Measurements from ENCODE around the gene ZMIZ1.

Gene ZMIZ1

GRCh38 chr10:79049931-79050895 is 18.6 kb upstream of the ZMIZ1 start:
- FAIRE-seq (no peak), DNase-seq (ENCODE audit: insufficient read length, low spot score) (no peak)

- DNase-seq (ENCODE audit: insufficient read length, low spot score) (no peak), FAIRE-seq (no peak)
These were observed 17.7 kb upstream of the ZMIZ1 start for GRCh38 chr10:79050896-79051555.

- FAIRE-seq (no peak), DNase-seq (ENCODE audit: insufficient read length, low spot score) (no peak)
These were observed 17.0 kb upstream of the ZMIZ1 start for GRCh38 chr10:79051766-79052165.

- FAIRE-seq = no peak
- DNase-seq (ENCODE audit: insufficient read length, low spot score) = no peak
These were observed 16.3 kb upstream of the ZMIZ1 start for GRCh38 chr10:79052291-79053080.

GRCh38 chr10:79053081-79053434 is 15.7 kb upstream of the ZMIZ1 start:
- DNase-seq (ENCODE audit: insufficient read length, low spot score) (no peak), FAIRE-seq (no peak)

GRCh38 chr10:79053481-79054202 is 15.1 kb upstream of the ZMIZ1 start:
- no peak for DNase-seq (ENCODE audit: insufficient read length, low spot score)
- no peak for FAIRE-seq

GRCh38 chr10:79054203-79055099 is 14.3 kb upstream of the ZMIZ1 start:
- no peak for DNase-seq (ENCODE audit: insufficient read length, low spot score)
- no peak for FAIRE-seq

GRCh38 chr10:79055100-79055782 is 13.5 kb upstream of the ZMIZ1 start:
- FAIRE-seq = no peak
- DNase-seq (ENCODE audit: insufficient read length, low spot score) = no peak

- DNase-seq (ENCODE audit: insufficient read length, low spot score) (no peak), FAIRE-seq (no peak)
These were observed 12.9 kb upstream of the ZMIZ1 start for GRCh38 chr10:79055892-79056291.

- DNase-seq (ENCODE audit: insufficient read length, low spot score) = no peak
- no peak for FAIRE-seq
These were observed 12.4 kb upstream of the ZMIZ1 start for GRCh38 chr10:79056361-79056735.

GRCh38 chr10:79056736-79057391 is 11.9 kb upstream of the ZMIZ1 start:
- DNase-seq (ENCODE audit: insufficient read length, low spot score) = no peak

GRCh38 chr10:79057481-79058275 is 11.1 kb upstream of the ZMIZ1 start:
- no peak for DNase-seq (ENCODE audit: insufficient read length, low spot score)
- no peak for FAIRE-seq

More at GRCh38 chr10:79056736-79057391, 11.9 kb upstream of the ZMIZ1 start:
- FAIRE-seq = no peak

GRCh38 chr10:79058899-79059841 is 9.6 kb upstream of the ZMIZ1 start:
- FAIRE-seq = no peak
- no peak for DNase-seq (ENCODE audit: insufficient read length, low spot score)

GRCh38 chr10:79059859-79060379 is 8.8 kb upstream of the ZMIZ1 start:
- no peak for FAIRE-seq

GRCh38 chr10:79060641-79061255 is 8.0 kb upstream of the ZMIZ1 start:
- FAIRE-seq (no peak), DNase-seq (ENCODE audit: insufficient read length, low spot score) (no peak)

More at GRCh38 chr10:79059859-79060379, 8.8 kb upstream of the ZMIZ1 start:
- DNase-seq (ENCODE audit: insufficient read length, low spot score) = no peak

Data from HTR-8/SVneo (cell line).